ENCODE measurements around the gene SECTM1.

- TF ChIP-seq CTCF (conservative IDR thresholded peaks at IDR 0.05 in 1 of 2, IDR thresholded peaks at IDR 0.05 in 1 of 2; ENCODE audit: extremely low read depth in 1 of 2, insufficient read depth in 1 of 2, low read depth in 1 of 2, low read length in 2 of 2) (no peak), EZH2 (IDR thresholded peaks at IDR 0.05; ENCODE audit: borderline replicate concordance, low read length) (no peak)
Measured at GRCh38 chr17:82277851-82278250, 55.7 kb downstream of the SECTM1 start.

Data from mammary epithelial cell (primary cell).